EH (cell line): Measurements from ENCODE around the gene ACAD8.
"Not testable (repeated sequence)": the region's sequence is repeated elsewhere in the genome, so short reads cannot be mapped to it uniquely, and the experiment has no call there.

Experiments
- DNase-seq: peaks from one replicate; pipeline ENCODE4 v3.0.0-alpha.2; 2015; ENCODE audit warnings: low read depth

Gene ACAD8

GRCh38 chr11:134267461-134267860 is 14.1 kb downstream of the ACAD8 start:
- no peak for DNase-seq

- DNase-seq: no peak
Measured at GRCh38 chr11:134267966-134268365, 14.6 kb downstream of the ACAD8 start.

GRCh38 chr11:134270250-134270714 is 16.9 kb downstream of the ACAD8 start:
- no peak for DNase-seq

GRCh38 chr11:134271978-134272377 is 18.6 kb downstream of the ACAD8 start:
- no peak for DNase-seq

- peak; percentile 13 for DNase-seq
Measured at GRCh38 chr11:134272381-134273316, 19.3 kb downstream of the ACAD8 start.

- DNase-seq: no peak
Measured at GRCh38 chr11:134273317-134273712, 19.9 kb downstream of the ACAD8 start.

DNA sequence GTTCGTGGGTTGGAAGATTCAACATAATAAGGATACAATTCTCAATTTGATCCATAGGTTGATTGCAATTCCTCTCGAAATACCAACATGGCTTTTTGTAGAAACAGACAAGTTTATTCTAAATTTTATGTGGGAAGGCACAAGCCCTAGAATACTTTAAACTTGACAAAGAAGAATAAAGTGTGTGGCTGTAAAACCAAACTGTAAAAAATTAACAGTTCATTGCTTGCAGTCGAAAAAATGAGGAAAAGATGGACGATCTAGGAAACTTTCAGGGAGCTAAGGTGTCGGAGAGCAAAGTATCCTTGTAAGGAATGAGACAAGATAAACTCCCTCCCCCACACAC is 21.8 kb downstream of the ACAD8 start:
- no peak for DNase-seq

DNA sequence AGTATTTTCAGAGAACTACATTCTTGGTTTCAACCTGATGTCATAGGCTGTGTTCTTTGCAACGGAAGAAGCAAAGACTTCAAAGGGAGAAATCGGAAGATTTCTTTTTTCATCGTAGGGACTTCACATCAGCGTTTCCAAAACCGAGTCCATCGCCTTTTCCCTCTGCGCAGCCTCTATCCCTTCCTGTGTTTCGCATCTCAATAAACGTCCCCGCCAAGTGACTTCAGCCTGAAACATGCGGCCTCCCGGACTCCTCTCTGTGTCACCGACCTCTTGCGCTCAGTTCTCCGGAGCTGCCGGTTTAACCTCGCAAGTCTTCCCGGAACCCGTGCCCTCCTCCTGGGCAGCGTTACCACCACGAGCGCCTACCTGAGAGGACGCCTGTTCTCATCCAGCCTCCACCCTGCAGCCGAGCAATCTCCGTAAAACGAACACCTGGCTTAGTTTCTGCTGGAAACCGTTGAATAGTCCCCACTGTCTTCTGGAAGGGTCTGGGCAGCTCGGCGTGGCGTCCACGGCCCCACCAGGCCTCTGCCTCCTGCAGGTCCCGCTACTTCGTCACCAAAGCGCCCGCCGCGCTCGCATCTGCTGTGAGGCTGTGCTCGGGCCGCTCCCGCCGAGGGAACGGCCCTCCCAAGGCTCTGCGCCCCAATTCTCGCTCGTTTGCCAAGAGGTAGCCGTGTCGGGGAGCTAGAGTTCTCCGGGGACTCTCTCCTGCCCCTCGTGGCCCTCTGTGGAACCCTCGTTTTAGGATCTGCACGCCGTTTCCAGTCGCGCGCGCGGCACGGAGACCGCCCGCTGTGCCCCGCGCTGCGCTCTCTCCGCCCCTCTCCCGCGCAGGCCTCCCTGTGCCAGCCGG is 22.4 kb downstream of the ACAD8 start, which contains the start of gene GLB1L3:
TSS of gene GLB1L3 (plus strand) at position 846 of the 862 bp plus-strand sequence. CDS start 362 bp downstream, outside the sequence.
- peak; percentile 26 for DNase-seq

GRCh38 chr11:134276396-134277182 is 23.2 kb downstream of the ACAD8 start:
- no peak for DNase-seq

- no peak for DNase-seq
Measured at GRCh38 chr11:134277183-134278001, 24.0 kb downstream of the ACAD8 start.

DNA sequence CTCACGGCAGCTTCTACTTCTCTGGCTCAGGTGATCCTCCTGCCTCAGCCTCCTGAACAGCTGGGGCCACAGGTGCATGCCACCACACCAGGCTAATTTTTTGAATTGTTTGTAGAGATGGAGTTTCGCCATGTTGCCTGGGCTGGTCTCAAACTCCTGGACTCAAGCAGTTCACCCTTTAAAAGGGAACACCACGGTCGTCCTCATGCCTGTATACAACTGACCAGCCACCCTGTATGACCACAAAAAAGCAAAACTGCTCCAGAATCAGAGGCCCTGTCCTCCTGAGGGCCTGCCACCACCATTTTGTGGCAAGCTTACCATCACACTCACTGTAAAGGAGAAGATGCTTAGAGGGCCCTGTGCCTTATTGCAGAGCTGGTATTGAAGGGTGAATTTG is 25.0 kb downstream of the ACAD8 start:
- DNase-seq: no peak

DNA sequence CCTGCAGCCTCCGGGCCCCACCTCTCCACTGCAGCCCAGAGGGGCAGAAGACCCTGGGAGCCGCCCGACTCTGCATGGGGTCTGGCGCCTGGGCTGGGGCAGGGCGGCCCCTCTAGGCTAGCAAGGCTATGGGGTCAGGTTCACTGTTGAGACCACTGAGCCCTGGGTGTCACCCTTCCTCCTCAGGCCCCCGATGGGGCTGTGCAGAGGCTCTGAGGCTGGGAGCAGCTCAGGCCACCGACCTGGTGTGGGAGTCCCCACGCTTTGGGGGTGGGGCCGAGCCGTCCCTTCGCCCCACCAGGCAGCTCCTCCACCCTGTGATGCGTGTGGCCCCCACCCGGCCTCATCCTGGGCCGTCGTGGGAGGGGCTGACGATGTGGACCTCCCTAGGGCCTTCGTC is 28.3 kb downstream of the ACAD8 start:
- not testable (repeated sequence) for DNase-seq

- DNase-seq: no peak
Measured at GRCh38 chr11:134282121-134283045, 29.0 kb downstream of the ACAD8 start.

GRCh38 chr11:134283461-134284230 is 30.3 kb downstream of the ACAD8 start:
- no peak for DNase-seq

- DNase-seq: not testable (repeated sequence)
Measured at GRCh38 chr11:134284349-134284748, 31.0 kb downstream of the ACAD8 start.

- no peak for DNase-seq
Measured at GRCh38 chr11:134287561-134287960, 34.2 kb downstream of the ACAD8 start.

- DNase-seq: no peak
Measured at GRCh38 chr11:134288486-134288885, 35.1 kb downstream of the ACAD8 start.

- no peak for DNase-seq
Measured at GRCh38 chr11:134289167-134289566, 35.8 kb downstream of the ACAD8 start.

- DNase-seq: no peak
Measured at GRCh38 chr11:134289789-134290188, 36.4 kb downstream of the ACAD8 start.
